HepG2 (cell line): ENCODE data around the gene FALEC. TPM values are rescaled to one million over a fixed set of nuclear protein-coding genes. Genes with fewer than 3 reads are reported as not detected.

ENCODE experiments used
- AGO2 ChIP-seq: fragments of 200-400 bp; formaldehyde crosslinking; optimal IDR thresholded peaks from 2 replicates; pipeline ENCODE3; 2017; ENCODE audit warnings: mild to moderate bottlenecking, low read depth, low read length, moderate library complexity
- BCL6 ChIP-seq: IDR thresholded peaks from 2 replicates; pipeline ENCODE4 v1.6.1; 2016; ENCODE audit warnings: missing genetic modification reagents, missing compliant biosample characterization
- CAMTA2 ChIP-seq: sonication (generic); formaldehyde crosslinking; IDR thresholded peaks from 2 replicates; pipeline ENCODE4 v1.4.0; 2020; ENCODE audit warnings: mild to moderate bottlenecking, missing genetic modification reagents, borderline replicate concordance
- CSRNP1 ChIP-seq: sonication (generic); formaldehyde crosslinking; IDR thresholded peaks from 2 replicates; pipeline ENCODE4 v1.8.1; 2023; ENCODE audit warnings: mild to moderate bottlenecking, missing genetic modification reagents
- HIC2 ChIP-seq: sonication (generic); formaldehyde crosslinking; IDR thresholded peaks from 2 replicates; pipeline ENCODE4 v1.9.0; 2022; ENCODE audit warnings: low read depth, missing genetic modification reagents
- HINFP ChIP-seq: sonication (generic); formaldehyde crosslinking; IDR thresholded peaks from 2 replicates; pipeline ENCODE4 v1.4.0; 2020; ENCODE audit warnings: low read depth, mild to moderate bottlenecking, missing genetic modification reagents
- KDM4B ChIP-seq: sonication (generic); formaldehyde crosslinking; IDR thresholded peaks from 2 replicates; pipeline ENCODE4 v1.4.0; 2020; ENCODE audit warnings: missing genetic modification reagents
- MXI1 ChIP-seq: IDR thresholded peaks from 3 replicates; pipeline ENCODE4 v1.6.1; 2012; ENCODE audit warnings: low read depth, low read length, inconsistent platforms, borderline replicate concordance
- NR2F1 ChIP-seq, 2 experiments: fragments of 450-650 bp in 1 of 2; formaldehyde crosslinking in 1 of 2; IDR thresholded peaks; 2 replicates each; pipeline versions ENCODE4 v1.5.0 to v1.6.1; 2016 to 2020; ENCODE audit warnings: mild to moderate bottlenecking in 1 of 2, missing compliant biosample characterization in 1 of 2, missing genetic modification reagents in 1 of 2, moderate library complexity in 1 of 2
- POLR2A ChIP-seq, 2 experiments: IDR thresholded peaks; 2 replicates each; pipeline ENCODE4 v1.6.1; 2011; ENCODE audit warnings: low read depth in 2 of 2, low read length in 2 of 2, mild to moderate bottlenecking in 1 of 2, moderate library complexity in 1 of 2; ENCODE audit not compliant: insufficient read depth in 1 of 2
- RAD51 ChIP-seq: fragments of 450-650 bp; IDR thresholded peaks from 2 replicates; pipeline ENCODE4 v1.6.1; 2016; ENCODE audit warnings: borderline replicate concordance
- RERE ChIP-seq: IDR thresholded peaks from 2 replicates; pipeline ENCODE4 v1.6.1; 2016; ENCODE audit warnings: low read depth, missing genetic modification reagents, missing compliant biosample characterization
- SAP130 ChIP-seq: IDR thresholded peaks from 2 replicates; pipeline ENCODE4 v1.6.1; 2016; ENCODE audit warnings: low read depth
- SP5 ChIP-seq: IDR thresholded peaks from 2 replicates; pipeline ENCODE4 v1.6.1; 2016; ENCODE audit warnings: low read depth, borderline replicate concordance
- TAF15 ChIP-seq: fragments of 200-400 bp; formaldehyde crosslinking; IDR thresholded peaks from one replicate; pipeline ENCODE4 v1.6.1; 2018; ENCODE audit warnings: mild to moderate bottlenecking, low read depth, low read length; ENCODE audit not compliant: poor library complexity, severe bottlenecking
- ZFP62 ChIP-seq: sonication (generic); formaldehyde crosslinking; IDR thresholded peaks from 2 replicates; pipeline ENCODE4 v1.4.0; 2020; ENCODE audit warnings: missing genetic modification reagents
- ZNF337 ChIP-seq: sonication (generic); formaldehyde crosslinking; IDR thresholded peaks from 2 replicates; pipeline ENCODE4 v1.5.1; 2020; ENCODE audit warnings: missing genetic modification reagents, low read depth, mild to moderate bottlenecking, borderline replicate concordance
- ZNF33B ChIP-seq: sonication (generic); formaldehyde crosslinking; IDR thresholded peaks from 2 replicates; pipeline ENCODE4 v1.5.1; 2020; ENCODE audit warnings: mild to moderate bottlenecking, missing genetic modification reagents
- ZNF7 ChIP-seq: IDR thresholded peaks from 2 replicates; pipeline ENCODE4 v1.6.1; 2016; ENCODE audit warnings: missing biosample characterization, missing genetic modification reagents
- polyA plus RNA-seq, 8 experiments: library from polyadenylated mRNA; depleted of rRNA in 3 of 8; stranded (reverse) in 7 of 8; unstranded in 1 of 8; fragments of >200 nt; fragmentation: Illumina TruSeq in 4 of 8; extraction: Trizol in 4 of 8; gene quantifications; 2 replicates each; pipeline versions ENCODE4 v1.2.1 to v1.2.3, GENCODE V29; 2011 to 2016; ENCODE audit warnings: low read depth in 4 of 8, missing spikeins in 1 of 8, mixed read lengths in 1 of 8; ENCODE audit not compliant: insufficient read depth in 1 of 8
- total RNA-seq, 5 experiments: library from RNA; depleted of rRNA; stranded (reverse); fragments of >200 nt; fragmentation: Illumina TruSeq; extraction: Trizol; gene quantifications; 2 replicates each; pipeline ENCODE4 v1.2.3, GENCODE V29; 2016; ENCODE audit warnings: low read depth in 1 of 5

FALEC gene
- total and polyA plus RNA-seq, 2 of the 13 experiments (the other 11 are each of a cell fraction or from before 2014, with no cell fraction given) = 0.33 to 0.71 TPM

- 0 out of 2 replicates have a peak, but pooled peaks have one; percentile 61 for TF ChIP-seq RERE (CRISPR knock-in tag)
- peak; percentile 23 for TF ChIP-seq AGO2
- TF ChIP-seq NR2F1 (CRISPR knock-in tag; IDR thresholded peaks at IDR 0.05) = peak in 1 of 2 experiments; percentile 4; a peak in 1 of 4 replicates
- peak; percentile 85; the same call in 1 of the 2 replicates for TF ChIP-seq KDM4B (CRISPR knock-in tag)
- TF ChIP-seq MXI1 = peak; percentile 36; the same call in 1 of the 3 replicates
- no peak for TF ChIP-seq ZNF33B (CRISPR knock-in tag)
- TF ChIP-seq POLR2A (IDR thresholded peaks at IDR 0.05; ENCODE audit: insufficient read depth in 1 of 2, low read depth in 2 of 2, low read length in 2 of 2) = peak; percentile 46 to 65; a peak in 2 of 4 replicates
- no peak for TF ChIP-seq TAF15
- 0 out of 2 replicates have a peak, but pooled peaks have one; percentile 61 for TF ChIP-seq ZNF337
- 0 out of 2 replicates have a peak, but pooled peaks have one; percentile 43 for TF ChIP-seq HIC2 (CRISPR knock-in tag)
- peak; percentile 24; the same call in 1 of the 2 replicates for TF ChIP-seq RAD51
- no peak for TF ChIP-seq ZNF7 (CRISPR knock-in tag)
- TF ChIP-seq ZFP62 (CRISPR knock-in tag) = no peak
- TF ChIP-seq CAMTA2 = no peak
- peak; percentile 97 for TF ChIP-seq BCL6 (CRISPR knock-in tag)
- peak; percentile 96 for TF ChIP-seq SP5 (CRISPR knock-in tag)
- peak; percentile 93 for TF ChIP-seq SAP130 (CRISPR knock-in tag)
- peak; percentile 53; the same call in 1 of the 2 replicates for TF ChIP-seq CSRNP1 (CRISPR knock-in tag)
- no peak for TF ChIP-seq HINFP
Measured at GRCh38 chr1:150561974-150562445, 46.5 kb downstream of the FALEC start (continued).
